ENCODE measurements around the gene PARD3B.
A peak's percentile ranks its signal among the peaks of the same experiment; 100 is the strongest.

The PARD3B gene

GRCh38 chr2:205377324-205377723 lies 832.0 kb downstream of the PARD3B start:
- DNase-seq, result no peak

GRCh38 chr2:205383601-205384000 lies 838.3 kb downstream of the PARD3B start:
- no peak for DNase-seq

- no peak for DNase-seq
These were observed 840.8 kb downstream of the PARD3B start for GRCh38 chr2:205386109-205386508.

- no peak for DNase-seq
These were observed 842.2 kb downstream of the PARD3B start for GRCh38 chr2:205387350-205388055.

GRCh38 chr2:205390866-205391265 lies 845.6 kb downstream of the PARD3B start:
- DNase-seq, result no peak

GRCh38 chr2:205401511-205401910 lies 856.2 kb downstream of the PARD3B start:
- DNase-seq, result no peak

- DNase-seq, result no peak
These were observed 856.7 kb downstream of the PARD3B start for GRCh38 chr2:205402011-205402410.

- DNase-seq, result no peak
These were observed 858.1 kb downstream of the PARD3B start for GRCh38 chr2:205403244-205403825.

GRCh38 chr2:205405194-205405593 lies 859.9 kb downstream of the PARD3B start:
- no peak for DNase-seq

- DNase-seq, result no peak
These were observed 860.5 kb downstream of the PARD3B start for GRCh38 chr2:205405752-205406151.

GRCh38 chr2:205407984-205408383 lies 862.7 kb downstream of the PARD3B start:
- DNase-seq, result no peak

- DNase-seq, result no peak
These were observed 863.4 kb downstream of the PARD3B start for GRCh38 chr2:205408696-205409095.

- DNase-seq, result no peak
These were observed 864.1 kb downstream of the PARD3B start for GRCh38 chr2:205409411-205409810.

- no peak for DNase-seq
These were observed 866.3 kb downstream of the PARD3B start for GRCh38 chr2:205411558-205411957.

GRCh38 chr2:205424326-205424725 lies 879.1 kb downstream of the PARD3B start:
- DNase-seq, result peak; percentile 23

- no peak for DNase-seq
These were observed 879.8 kb downstream of the PARD3B start for GRCh38 chr2:205425102-205425501.

- DNase-seq, result no peak
These were observed 881.8 kb downstream of the PARD3B start for GRCh38 chr2:205427112-205427511.

GRCh38 chr2:205428811-205429210 lies 883.5 kb downstream of the PARD3B start:
- DNase-seq, result no peak

GRCh38 chr2:205435970-205436369 lies 890.7 kb downstream of the PARD3B start:
- no peak for DNase-seq

GRCh38 chr2:205438241-205438640 lies 893.0 kb downstream of the PARD3B start:
- no peak for DNase-seq

- no peak for DNase-seq
These were observed 894.3 kb downstream of the PARD3B start for GRCh38 chr2:205439621-205440020.

GRCh38 chr2:205441524-205441923 lies 896.2 kb downstream of the PARD3B start:
- no peak for DNase-seq

GRCh38 chr2:205448189-205448588 lies 902.9 kb downstream of the PARD3B start:
- DNase-seq, result no peak

- DNase-seq, result no peak
These were observed 906.7 kb downstream of the PARD3B start for GRCh38 chr2:205451901-205452512.

All from NCI-H146 (cell line).